Fibroblast of mammary gland (primary cell): Measurements from ENCODE around the gene KLK2.

Experiments
- DNase-seq: peaks from one replicate; pipeline ENCODE4 v3.0.0-alpha.2; 2010; ENCODE audit warnings: low read depth
- H3K4me3 ChIP-seq: 2 replicates; pipeline ENCODE4 v1.5.1; 2011; ENCODE audit warnings: low read depth, mild to moderate bottlenecking, low read length, moderate library complexity; ENCODE audit not compliant: control insufficient read depth
- CTCF ChIP-seq: conservative IDR thresholded peaks from 2 replicates; pipeline ENCODE4 v1.5.1; 2011; ENCODE audit warnings: low read depth, low read length, inconsistent platforms; ENCODE audit not compliant: control insufficient read depth, insufficient read depth

KLK2 gene

GRCh38 chr19:50875795-50876422 is 2.7 kb downstream of the KLK2 start:
- no peak for DNase-seq
- H3K4me3 ChIP-seq = no peak overlapping the region
- TF ChIP-seq CTCF = no peak

GRCh38 chr19:50876456-50876855 is 3.2 kb downstream of the KLK2 start:
- no peak for TF ChIP-seq CTCF
- no peak overlapping the region for H3K4me3 ChIP-seq
- DNase-seq = no peak

- H3K4me3 ChIP-seq = no peak overlapping the region
- DNase-seq = no peak
- TF ChIP-seq CTCF = no peak
Measured at GRCh38 chr19:50877338-50877737, 4.1 kb downstream of the KLK2 start.

GRCh38 chr19:50878851-50879250 is 5.6 kb downstream of the KLK2 start:
- DNase-seq = no peak
- H3K4me3 ChIP-seq = no peak overlapping the region
- no peak for TF ChIP-seq CTCF

GRCh38 chr19:50880241-50880640 is 7.0 kb downstream of the KLK2 start:
- TF ChIP-seq CTCF = no peak
- DNase-seq = no peak
- H3K4me3 ChIP-seq = no peak overlapping the region

- TF ChIP-seq CTCF = no peak
- DNase-seq = no peak
- H3K4me3 ChIP-seq = no peak overlapping the region
Measured at GRCh38 chr19:50882188-50882587, 8.9 kb downstream of the KLK2 start.

GRCh38 chr19:50889638-50890037 is 16.4 kb downstream of the KLK2 start:
- no peak for TF ChIP-seq CTCF
- H3K4me3 ChIP-seq = no peak overlapping the region
- no peak for DNase-seq
